ENCODE measurements around the gene TMEM47. TPM values are rescaled to one million over a fixed set of nuclear protein-coding genes. Genes with fewer than 3 reads are reported as not detected.

TMEM47 gene
- total RNA-seq: 43.4 and 58.8 TPM in 2 replicates

GRCh38 chrX:34656842-34657725 is at the start of gene TMEM47:
TSS of gene TMEM47 (minus strand) at chrX:34657285. CDS start at chrX:34657029, 256 bp downstream.

All from vein endothelial cell (primary cell).